Hematopoietic multipotent progenitor cell treated with erythropoietin and hydrocortisone succinate and interleukin-3 and kit ligand, for 8 days (in vitro differentiated cells): Measurements from ENCODE around the gene TAS2R41.
"Not testable (repeated sequence)": the region's sequence is repeated elsewhere in the genome, so short reads cannot be mapped to it uniquely, and the experiment has no call there.

Source experiments
- DNase-seq: peaks from one replicate; pipeline ENCODE4 v3.0.0-alpha.2; 2015

Gene TAS2R41

GRCh38 chr7:143456992-143457793 lies 20.5 kb upstream of the TAS2R41 start:
- DNase-seq: no peak

- DNase-seq: no peak
Observed at GRCh38 chr7:143458263-143458662, 19.4 kb upstream of the TAS2R41 start.

- DNase-seq: no peak
Observed at GRCh38 chr7:143458681-143459080, 19.0 kb upstream of the TAS2R41 start.

- no peak for DNase-seq
Observed at GRCh38 chr7:143459359-143459758, 18.3 kb upstream of the TAS2R41 start.

- no peak for DNase-seq
Observed at GRCh38 chr7:143460271-143460979, 17.2 kb upstream of the TAS2R41 start.

GRCh38 chr7:143462045-143462444 lies 15.6 kb upstream of the TAS2R41 start:
- no peak for DNase-seq

GRCh38 chr7:143463556-143463955 lies 14.1 kb upstream of the TAS2R41 start:
- DNase-seq: no peak

- DNase-seq: no peak
Observed at GRCh38 chr7:143463957-143464356, 13.7 kb upstream of the TAS2R41 start.

GRCh38 chr7:143467724-143468123 lies 9.9 kb upstream of the TAS2R41 start:
- no peak for DNase-seq

- not testable (repeated sequence) for DNase-seq
Observed at GRCh38 chr7:143472071-143472689, 5.5 kb upstream of the TAS2R41 start.

- no peak for DNase-seq
Observed at GRCh38 chr7:143479055-143479766, 1.5 kb downstream of the TAS2R41 start.

- DNase-seq: no peak
Observed at GRCh38 chr7:143480501-143480900, 2.8 kb downstream of the TAS2R41 start.

- DNase-seq: no peak
Observed at GRCh38 chr7:143484119-143484518, 6.4 kb downstream of the TAS2R41 start.

- DNase-seq: no peak
Observed at GRCh38 chr7:143485094-143485493, 7.4 kb downstream of the TAS2R41 start.

- DNase-seq: no peak
Observed at GRCh38 chr7:143485500-143485899, 7.8 kb downstream of the TAS2R41 start.

- not testable (repeated sequence) for DNase-seq
Observed at GRCh38 chr7:143486266-143486665, 8.6 kb downstream of the TAS2R41 start.

GRCh38 chr7:143487061-143487460 lies 9.4 kb downstream of the TAS2R41 start:
- no peak for DNase-seq

GRCh38 chr7:143487566-143487965 lies 9.9 kb downstream of the TAS2R41 start:
- peak; percentile 44 for DNase-seq

- peak; percentile 45 for DNase-seq
Observed at GRCh38 chr7:143490717-143491306, 13.1 kb downstream of the TAS2R41 start.

- no peak for DNase-seq
Observed at GRCh38 chr7:143492043-143492471, 14.4 kb downstream of the TAS2R41 start.

GRCh38 chr7:143492799-143493739 lies 15.4 kb downstream of the TAS2R41 start:
- DNase-seq: no peak

- DNase-seq: no peak
Observed at GRCh38 chr7:143493751-143494150, 16.1 kb downstream of the TAS2R41 start.
